Measurements from ENCODE around the gene H6PD. TPM values are rescaled to one million over a fixed set of nuclear protein-coding genes. Genes with fewer than 3 reads are reported as not detected.
A peak's percentile ranks its signal among the peaks of the same experiment; 100 is the strongest.

H6PD gene
- total RNA-seq, 2 experiments from 2014 or later, result 7.5 to 7.8 TPM

DNA sequence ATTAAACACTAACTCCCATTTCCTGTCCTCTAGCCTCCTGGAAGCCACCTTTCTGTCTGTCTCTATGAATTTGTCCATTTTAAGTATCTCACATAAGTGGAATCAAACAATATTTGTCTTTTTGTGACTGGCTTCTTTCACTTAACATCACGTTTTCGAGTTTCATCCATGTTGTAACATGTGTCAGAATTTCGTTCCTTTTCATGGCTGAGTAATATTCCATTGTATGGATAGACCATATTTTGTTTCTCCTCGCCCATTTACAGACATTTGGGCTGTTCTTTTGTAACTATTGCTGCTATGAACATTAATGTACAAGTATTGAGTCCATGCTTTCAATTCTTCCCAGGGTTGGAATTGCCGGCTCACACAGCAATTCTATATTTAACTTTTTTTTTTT is 15.7 kb upstream of the H6PD start:
- H3K27ac Mint-ChIP-seq, result no peak overlapping the region
- intact Hi-C loops (cut with micrococcal nuclease), result no loop called here
- ChIA-PET CTCF (interaction anchor here (1.6 kb wide), 1 partner anchor 108 kb away, joined by 5 read pairs; no protein-coding TSS in a partner anchor), POLR2A (no interaction called here)
- H3K9me3 Mint-ChIP-seq, result no peaks in the 10 kb centered on the region
- TF ChIP-seq, protein P1, sequence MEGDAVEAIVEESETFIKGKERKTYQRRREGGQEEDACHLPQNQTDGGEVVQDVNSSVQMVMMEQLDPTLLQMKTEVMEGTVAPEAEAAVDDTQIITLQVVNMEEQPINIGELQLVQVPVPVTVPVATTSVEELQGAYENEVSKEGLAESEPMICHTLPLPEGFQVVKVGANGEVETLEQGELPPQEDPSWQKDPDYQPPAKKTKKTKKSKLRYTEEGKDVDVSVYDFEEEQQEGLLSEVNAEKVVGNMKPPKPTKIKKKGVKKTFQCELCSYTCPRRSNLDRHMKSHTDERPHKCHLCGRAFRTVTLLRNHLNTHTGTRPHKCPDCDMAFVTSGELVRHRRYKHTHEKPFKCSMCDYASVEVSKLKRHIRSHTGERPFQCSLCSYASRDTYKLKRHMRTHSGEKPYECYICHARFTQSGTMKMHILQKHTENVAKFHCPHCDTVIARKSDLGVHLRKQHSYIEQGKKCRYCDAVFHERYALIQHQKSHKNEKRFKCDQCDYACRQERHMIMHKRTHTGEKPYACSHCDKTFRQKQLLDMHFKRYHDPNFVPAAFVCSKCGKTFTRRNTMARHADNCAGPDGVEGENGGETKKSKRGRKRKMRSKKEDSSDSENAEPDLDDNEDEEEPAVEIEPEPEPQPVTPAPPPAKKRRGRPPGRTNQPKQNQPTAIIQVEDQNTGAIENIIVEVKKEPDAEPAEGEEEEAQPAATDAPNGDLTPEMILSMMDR (IDR thresholded peaks at IDR 0.05), result no peak
- DNase-seq (no peak), ATAC-seq (no peak)
- H3K4me1 Mint-ChIP-seq (ENCODE audit: low read depth), result no peaks in the 10 kb centered on the region
- no peak overlapping the region for H3K4me3 Mint-ChIP-seq
- H3K27me3 Mint-ChIP-seq, result no peaks in the 10 kb centered on the region
- no peaks in the 10 kb centered on the region for H3K36me3 Mint-ChIP-seq (ENCODE audit: low read depth)

DNA sequence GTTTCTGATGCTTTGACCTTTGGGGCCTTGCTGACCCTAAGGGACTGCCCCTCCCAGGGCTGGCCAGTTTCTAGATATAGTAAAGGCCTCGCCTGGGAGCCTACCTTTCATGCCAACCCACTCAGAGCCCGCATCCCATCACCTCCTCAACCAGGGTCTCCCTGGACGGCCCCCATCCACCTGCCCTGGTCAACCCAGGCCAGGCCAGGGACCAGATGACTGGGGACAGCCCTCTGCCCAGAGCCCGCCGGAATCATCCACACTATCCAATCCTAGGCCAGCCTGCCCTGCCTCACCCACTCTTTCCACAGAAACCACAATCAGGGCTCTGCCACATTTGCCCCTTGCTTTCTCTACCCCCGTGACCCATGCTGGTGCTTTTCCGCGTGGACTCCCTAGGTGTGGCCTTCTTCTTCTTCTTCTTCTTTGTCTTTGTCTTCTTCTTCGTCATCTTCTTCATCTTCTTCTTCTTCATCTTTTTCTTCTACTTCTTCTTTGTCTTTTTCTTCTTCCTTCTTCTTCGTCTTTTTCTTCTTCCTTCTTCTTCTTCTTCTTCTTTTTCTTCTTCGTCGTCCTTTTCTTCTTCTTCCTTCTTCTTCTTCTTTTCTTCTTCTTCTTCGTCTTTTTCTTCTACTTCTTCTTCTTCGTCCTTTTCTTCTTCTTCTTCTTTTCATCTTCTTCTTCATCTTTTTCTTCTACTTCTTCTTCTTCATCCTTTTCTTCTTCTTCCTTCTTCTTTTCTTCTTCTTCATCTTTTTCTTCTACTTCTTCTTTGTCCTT is 11.5 kb upstream of the H6PD start:
- CTCF ChIA-PET, result no interaction called here
- intact Hi-C loops (cut with micrococcal nuclease), result no loop called here

GRCh38 chr1:9224664-9225410 is 9.7 kb upstream of the H6PD start:
- DNase-seq (no peak), ATAC-seq (no peak)
- no peaks in the 10 kb centered on the region for H3K27me3 Mint-ChIP-seq
- H3K4me1 Mint-ChIP-seq (ENCODE audit: low read depth), result no peaks in the 10 kb centered on the region
- H3K9me3 Mint-ChIP-seq, result no peaks in the 10 kb centered on the region
- intact Hi-C loops (cut with micrococcal nuclease), result no loop called here
- TF ChIP-seq, protein P1 (IDR thresholded peaks at IDR 0.05), result no peak
- no peak overlapping the region for H3K4me3 Mint-ChIP-seq
- CTCF ChIA-PET, result interaction anchor here (1.5 to 2.1 kb wide), 2 partner anchors 43 to 114 kb away, joined by 4 to 7 read pairs; no protein-coding TSS in a partner anchor
- H3K36me3 Mint-ChIP-seq (ENCODE audit: low read depth), result no peaks in the 10 kb centered on the region
- H3K27ac Mint-ChIP-seq, result no peak overlapping the region
- POLR2A ChIA-PET, result interaction anchor here (1.3 kb wide), 1 partner anchor 9 kb away, joined by 3 read pairs; no protein-coding TSS in a partner anchor

More for the DNA sequence above, 11.5 kb upstream of the H6PD start:
- TF ChIP-seq, protein P1 (IDR thresholded peaks at IDR 0.05), result peak; percentile 18
- H3K36me3 Mint-ChIP-seq (ENCODE audit: low read depth), result no peaks in the 10 kb centered on the region
- DNase-seq (no peak), ATAC-seq (no peak)
- no peaks in the 10 kb centered on the region for H3K27me3 Mint-ChIP-seq
- H3K9me3 Mint-ChIP-seq, result no peaks in the 10 kb centered on the region
- H3K27ac Mint-ChIP-seq, result no peak overlapping the region
- no peak overlapping the region for H3K4me3 Mint-ChIP-seq
- POLR2A ChIA-PET, result interaction anchor here (0.6 kb wide), 1 partner anchor 400 kb away, joined by 3 read pairs; no protein-coding TSS in a partner anchor
- H3K4me1 Mint-ChIP-seq (ENCODE audit: low read depth), result no peaks in the 10 kb centered on the region

DNA sequence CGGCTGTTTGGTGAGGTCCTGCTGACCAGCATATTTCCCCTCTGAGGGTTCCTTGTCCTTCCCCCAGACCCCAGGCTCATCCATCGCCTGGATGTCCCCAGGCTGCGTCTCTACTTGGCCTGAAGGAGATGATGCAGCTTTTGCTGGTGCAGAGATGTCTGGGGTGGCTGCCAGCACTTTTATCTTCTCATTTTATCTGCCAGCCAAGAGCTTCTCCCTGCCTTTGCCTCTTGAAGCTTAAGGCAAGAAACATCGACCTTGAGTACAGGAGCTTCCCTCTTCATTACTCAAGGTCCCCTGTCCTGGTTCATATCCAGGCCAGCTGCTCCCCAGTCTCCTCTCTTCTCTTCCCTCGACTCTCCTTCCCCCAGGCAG is 9.2 kb upstream of the H6PD start:
- CTCF ChIA-PET, result interaction anchor here (1.2 to 2.1 kb wide), 3 partner anchors 8 to 114 kb away, joined by 3 to 7 read pairs (median 4); no protein-coding TSS in a partner anchor

More for the DNA sequence above, 9.2 kb upstream of the H6PD start:
- H3K27ac Mint-ChIP-seq, result no peak overlapping the region
- POLR2A ChIA-PET, result interaction anchor here (1.3 kb wide), 1 partner anchor 9 kb away, joined by 3 read pairs; no protein-coding TSS in a partner anchor
- TF ChIP-seq, protein P1 (IDR thresholded peaks at IDR 0.05), result no peak
- intact Hi-C loops (cut with micrococcal nuclease), result no loop called here
- no peaks in the 10 kb centered on the region for H3K36me3 Mint-ChIP-seq (ENCODE audit: low read depth)
- no peak overlapping the region for H3K4me3 Mint-ChIP-seq
- no peaks in the 10 kb centered on the region for H3K4me1 Mint-ChIP-seq (ENCODE audit: low read depth)
- DNase-seq (no peak), ATAC-seq (no peak)
- H3K27me3 Mint-ChIP-seq, result no peaks in the 10 kb centered on the region
- no peaks in the 10 kb centered on the region for H3K9me3 Mint-ChIP-seq
